Measurements from ENCODE around the gene SGK1. TPM values are rescaled to one million over a fixed set of nuclear protein-coding genes. Genes with fewer than 3 reads are reported as not detected.

Gene SGK1
- total RNA-seq, 4 donors from 2014 or later = 78.8 to 221 (median 164) TPM

DNA sequence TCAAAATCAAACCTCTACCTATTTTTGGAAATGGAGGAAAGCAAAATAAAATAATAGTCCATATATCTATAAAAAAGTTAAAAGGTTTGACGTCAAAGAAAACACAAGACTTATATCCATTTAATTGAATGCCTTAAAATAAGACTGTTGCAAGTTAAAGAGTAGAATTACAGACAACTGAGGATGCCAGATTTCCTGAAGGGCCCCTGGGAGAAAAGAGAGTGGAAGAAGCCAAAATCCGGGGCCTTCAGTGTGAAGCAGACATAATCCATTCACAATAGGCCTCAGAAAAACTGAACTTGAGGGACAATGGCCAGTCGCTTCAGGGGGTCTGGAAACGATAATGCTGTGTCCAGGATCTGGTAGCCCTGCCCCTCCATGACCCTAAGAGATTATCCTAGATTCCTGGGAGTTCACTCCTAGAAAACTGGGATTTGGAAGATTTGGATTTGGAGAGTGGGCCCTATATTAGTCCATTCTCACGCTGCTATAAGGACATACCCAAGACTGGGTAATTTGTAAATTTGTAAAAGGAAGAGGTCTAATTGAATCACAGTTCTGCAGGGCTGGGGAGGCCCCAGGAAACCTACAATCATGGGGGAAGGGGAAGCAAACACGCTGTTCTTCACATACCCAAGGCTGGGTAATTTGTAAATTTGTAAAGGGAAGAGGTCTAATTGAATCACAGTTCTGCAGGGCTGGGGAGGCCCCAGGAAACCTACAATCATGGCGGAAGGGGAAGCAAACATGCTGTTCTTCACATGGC is 171.5 kb downstream of the SGK1 start:
- TF ChIP-seq, protein P1, sequence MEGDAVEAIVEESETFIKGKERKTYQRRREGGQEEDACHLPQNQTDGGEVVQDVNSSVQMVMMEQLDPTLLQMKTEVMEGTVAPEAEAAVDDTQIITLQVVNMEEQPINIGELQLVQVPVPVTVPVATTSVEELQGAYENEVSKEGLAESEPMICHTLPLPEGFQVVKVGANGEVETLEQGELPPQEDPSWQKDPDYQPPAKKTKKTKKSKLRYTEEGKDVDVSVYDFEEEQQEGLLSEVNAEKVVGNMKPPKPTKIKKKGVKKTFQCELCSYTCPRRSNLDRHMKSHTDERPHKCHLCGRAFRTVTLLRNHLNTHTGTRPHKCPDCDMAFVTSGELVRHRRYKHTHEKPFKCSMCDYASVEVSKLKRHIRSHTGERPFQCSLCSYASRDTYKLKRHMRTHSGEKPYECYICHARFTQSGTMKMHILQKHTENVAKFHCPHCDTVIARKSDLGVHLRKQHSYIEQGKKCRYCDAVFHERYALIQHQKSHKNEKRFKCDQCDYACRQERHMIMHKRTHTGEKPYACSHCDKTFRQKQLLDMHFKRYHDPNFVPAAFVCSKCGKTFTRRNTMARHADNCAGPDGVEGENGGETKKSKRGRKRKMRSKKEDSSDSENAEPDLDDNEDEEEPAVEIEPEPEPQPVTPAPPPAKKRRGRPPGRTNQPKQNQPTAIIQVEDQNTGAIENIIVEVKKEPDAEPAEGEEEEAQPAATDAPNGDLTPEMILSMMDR (IDR thresholded peaks at IDR 0.05; ENCODE audit: low read depth) = no peak

DNA sequence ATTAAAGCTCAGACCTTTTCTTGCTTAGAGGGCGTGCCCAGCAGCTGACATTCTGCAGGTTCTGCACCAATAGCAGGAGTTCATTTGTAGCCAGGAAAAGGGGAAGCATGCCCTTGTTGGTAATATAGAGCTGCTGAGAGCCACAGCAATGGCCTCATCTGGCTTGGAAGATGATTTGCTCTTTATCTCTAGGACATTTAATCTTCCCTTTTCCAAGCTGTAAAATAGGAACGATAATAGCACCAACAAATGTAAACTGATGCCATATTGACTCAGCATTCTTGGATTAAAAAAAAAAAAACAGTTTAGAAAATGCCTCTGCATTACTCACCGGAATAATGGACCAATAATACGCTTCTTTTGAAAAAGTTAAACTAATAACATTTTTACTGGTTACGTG is 172.1 kb downstream of the SGK1 start:
- TF ChIP-seq, protein P1 (IDR thresholded peaks at IDR 0.05; ENCODE audit: low read depth) = no peak

DNA sequence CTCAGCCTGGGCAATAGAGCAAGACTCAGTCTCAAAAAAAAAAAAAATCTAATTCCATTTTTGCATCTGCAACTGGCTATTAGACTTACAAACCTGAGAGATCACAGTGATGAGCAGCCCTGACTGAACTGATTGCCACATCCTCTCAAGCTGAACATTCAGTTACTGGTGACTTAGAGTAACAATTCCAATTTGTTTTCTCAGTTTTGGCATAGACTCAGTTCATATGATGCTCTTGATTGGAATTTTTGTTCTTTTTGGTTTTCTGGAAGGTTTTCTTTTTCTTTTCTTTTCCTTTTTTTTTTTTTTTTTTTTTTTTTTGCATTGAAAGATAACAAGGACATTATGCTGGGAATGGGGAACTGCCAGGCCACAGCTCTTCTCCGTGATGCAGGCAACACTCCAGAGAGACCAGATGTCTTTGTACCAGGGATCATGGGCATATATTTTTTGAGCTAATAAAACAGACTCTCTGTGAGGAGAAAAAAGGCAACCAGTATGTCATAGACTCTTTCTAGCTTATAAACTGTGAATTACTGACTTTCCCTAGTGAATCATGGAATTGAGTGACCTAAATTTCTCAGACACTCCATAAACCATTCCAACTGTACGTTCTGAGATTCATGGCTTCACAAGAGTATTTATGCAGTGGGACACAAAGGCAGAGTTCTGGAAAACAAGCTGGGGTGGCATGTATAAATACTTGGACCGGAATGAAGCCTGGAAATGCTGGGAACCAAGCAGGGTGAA is 179.5 kb downstream of the SGK1 start:
- TF ChIP-seq, protein P1 (IDR thresholded peaks at IDR 0.05; ENCODE audit: low read depth) = no peak

DNA sequence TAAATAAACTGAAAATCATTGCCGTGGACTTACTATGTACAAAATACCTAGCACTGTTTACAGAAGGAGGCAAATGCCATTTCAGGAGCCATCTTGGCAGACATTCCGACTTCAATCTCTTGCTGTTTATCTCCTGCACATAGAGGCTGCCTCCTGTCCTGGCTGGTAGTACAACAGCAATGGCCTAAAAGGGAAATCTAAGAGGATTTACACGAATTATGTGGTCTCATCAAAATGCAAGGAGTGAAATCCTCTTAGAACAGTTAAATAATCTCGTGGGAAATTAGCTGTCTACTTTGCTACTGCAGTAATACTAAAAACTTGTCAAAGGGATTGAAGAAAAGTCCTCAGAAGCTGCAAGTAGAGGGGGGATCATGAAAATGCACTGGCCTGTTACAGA is 183.3 kb downstream of the SGK1 start:
- TF ChIP-seq, protein P1 (IDR thresholded peaks at IDR 0.05; ENCODE audit: low read depth) = no peak

DNA sequence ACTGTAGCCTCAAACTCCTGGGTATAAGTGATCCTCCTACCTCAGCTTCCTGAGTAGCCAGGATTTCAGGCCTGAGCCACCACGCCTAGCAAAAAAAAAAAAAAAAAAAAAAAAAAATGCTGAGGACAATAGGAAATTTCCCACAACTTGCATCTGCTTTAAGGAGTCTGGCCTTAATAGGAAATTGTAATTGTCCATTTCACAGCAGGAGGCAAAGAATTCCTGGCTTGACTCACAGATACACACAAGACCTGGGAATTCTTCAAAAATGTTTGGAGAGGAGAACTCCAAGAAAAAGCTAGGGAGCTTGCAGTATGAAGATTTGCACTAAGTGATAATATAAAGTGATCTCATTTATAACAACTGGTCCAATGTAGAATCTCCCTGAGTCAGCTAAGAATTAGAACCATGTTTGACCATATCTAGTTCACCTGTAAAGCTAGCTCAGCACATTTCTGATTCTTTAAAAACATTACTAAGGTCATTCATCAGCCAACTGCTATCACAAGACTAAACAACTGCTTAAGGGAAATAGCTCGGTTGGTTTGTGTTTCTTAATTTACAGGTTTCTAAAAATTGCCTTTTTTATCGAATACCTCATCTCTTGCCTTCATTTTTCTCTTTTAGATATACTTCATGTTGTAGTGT is 185.3 kb downstream of the SGK1 start:
- TF ChIP-seq, protein P1 (IDR thresholded peaks at IDR 0.05; ENCODE audit: low read depth) = no peak

DNA sequence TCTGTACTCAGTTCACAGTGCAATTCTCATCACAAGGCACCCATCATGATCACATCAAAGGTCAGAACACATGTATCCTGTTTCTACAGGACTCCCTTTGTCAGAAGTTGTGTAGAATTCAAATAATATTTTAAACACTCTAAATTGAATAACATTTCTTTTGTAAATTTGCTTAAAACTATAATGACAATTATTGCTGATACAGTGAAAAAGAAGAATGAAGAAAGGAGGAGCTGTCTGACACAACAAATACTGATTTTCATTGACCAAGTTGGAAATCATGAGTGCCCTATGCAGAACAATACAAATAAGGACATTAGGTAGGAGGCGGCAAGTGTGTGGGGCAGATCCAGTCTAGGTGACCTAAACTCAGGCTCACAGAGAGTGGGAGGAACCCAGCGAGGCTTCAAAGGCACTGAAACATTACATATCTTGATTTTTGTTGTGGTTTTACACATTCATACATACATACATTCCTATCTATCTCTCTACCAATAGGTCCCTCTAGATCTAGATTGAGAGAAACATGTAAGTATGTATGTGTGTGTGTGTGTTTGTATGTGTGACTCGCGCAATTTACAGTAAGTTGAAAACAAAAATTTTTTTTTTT is 186.3 kb downstream of the SGK1 start:
- TF ChIP-seq, protein P1 (IDR thresholded peaks at IDR 0.05; ENCODE audit: low read depth) = no peak
